CD4-positive, CD25-positive, alpha-beta regulatory T cell (primary cell): ENCODE data around the gene AMZ1. TPM values are rescaled to one million over a fixed set of nuclear protein-coding genes. Genes with fewer than 3 reads are reported as not detected.
"Not testable (repeated sequence)": the region's sequence is repeated elsewhere in the genome, so short reads cannot be mapped to it uniquely, and the experiment has no call there.

Source experiments
- ATAC-seq, 2 donors: fragments of 150-1000 bp; cut with Tn5 transposase; one replicate each; pipeline ENCODE4 v1.10.0; 2021; ENCODE audit warnings: low read depth in 2 of 2, moderate number of reproducible peaks in 2 of 2, moderate library complexity in 1 of 2
- DNase-seq, 3 donors: peaks; one replicate each; pipeline versions ENCODE4 v3.0.0 to v3.0.0-alpha.2; 2012 to 2022; ENCODE audit warnings: mixed read lengths in 1 of 3
- H3K27ac ChIP-seq: one replicate; pipeline ENCODE4 v1.7.0; 2013; ENCODE audit warnings: mild to moderate bottlenecking, low read length; ENCODE audit not compliant: insufficient read depth, poor library complexity, severe bottlenecking
- H3K27me3 ChIP-seq: one replicate; pipeline ENCODE4 v1.7.0; 2013; ENCODE audit warnings: low read length; ENCODE audit not compliant: control insufficient read depth, insufficient read depth
- H3K36me3 ChIP-seq: one replicate; pipeline ENCODE4 v1.7.0; 2013; ENCODE audit warnings: mild to moderate bottlenecking, low read length, moderate library complexity; ENCODE audit not compliant: control insufficient read depth, insufficient read depth
- H3K4me1 ChIP-seq: 2 replicates; pipeline ENCODE4 v1.7.0; 2013; ENCODE audit warnings: mild to moderate bottlenecking, low read length; ENCODE audit not compliant: insufficient read depth, control insufficient read depth, poor library complexity, severe bottlenecking
- H3K4me3 ChIP-seq: one replicate; pipeline ENCODE4 v1.7.0; 2013; ENCODE audit warnings: low read depth, mild to moderate bottlenecking, low read length, moderate library complexity
- H3K9me3 ChIP-seq, 2 experiments: 1 replicate in 1 of 2; 2 replicates in 1 of 2; pipeline ENCODE4 v1.7.0; 2013; ENCODE audit warnings: low read length in 2 of 2, mild to moderate bottlenecking in 1 of 2, moderate library complexity in 1 of 2; ENCODE audit not compliant: control insufficient read depth in 2 of 2
- H3K27ac Mint-ChIP-seq, 3 donors: one replicate each; pipeline ENCODE4 v1.8.0; 2020 to 2022; ENCODE audit warnings: mild to moderate bottlenecking in 3 of 3, mixed read lengths in 3 of 3, moderate library complexity in 2 of 3
- H3K27me3 Mint-ChIP-seq: one replicate; pipeline ENCODE4 v1.8.0; 2022; ENCODE audit warnings: mild to moderate bottlenecking, mixed read lengths
- H3K36me3 Mint-ChIP-seq: one replicate; pipeline ENCODE4 v1.8.0; 2020; ENCODE audit warnings: mixed read lengths
- H3K4me1 Mint-ChIP-seq, 4 donors: one replicate each; pipeline ENCODE4 v1.8.0; 2020 to 2022; ENCODE audit warnings: mixed read lengths in 4 of 4, mild to moderate bottlenecking in 1 of 4
- H3K4me3 Mint-ChIP-seq, 4 donors: one replicate each; pipeline ENCODE4 v1.8.0; 2020 to 2022; ENCODE audit warnings: mild to moderate bottlenecking in 4 of 4, mixed read lengths in 4 of 4, moderate library complexity in 3 of 4
- H3K9me3 Mint-ChIP-seq, 7 donors: one replicate each; pipeline ENCODE4 v1.8.0; 2020 to 2022; ENCODE audit warnings: mixed read lengths in 7 of 7, mild to moderate bottlenecking in 3 of 7, moderate library complexity in 2 of 7
- polyA plus RNA-seq, 4 donors: library from polyadenylated mRNA; unstranded; fragments of 300-500 nt; fragmentation: Illumina TruSeq; gene quantifications; one replicate each; pipeline ENCODE4 v1.2.3, GENCODE V29; 2021
- total RNA-seq: library from RNA; stranded (reverse); gene quantifications from one replicate; pipeline ENCODE4 v1.2.3, GENCODE V29; 2022

Gene AMZ1
- total and polyA plus RNA-seq, 5 donors from 2014 or later, result 0.43 to 1.8 (median 0.64) TPM

DNA sequence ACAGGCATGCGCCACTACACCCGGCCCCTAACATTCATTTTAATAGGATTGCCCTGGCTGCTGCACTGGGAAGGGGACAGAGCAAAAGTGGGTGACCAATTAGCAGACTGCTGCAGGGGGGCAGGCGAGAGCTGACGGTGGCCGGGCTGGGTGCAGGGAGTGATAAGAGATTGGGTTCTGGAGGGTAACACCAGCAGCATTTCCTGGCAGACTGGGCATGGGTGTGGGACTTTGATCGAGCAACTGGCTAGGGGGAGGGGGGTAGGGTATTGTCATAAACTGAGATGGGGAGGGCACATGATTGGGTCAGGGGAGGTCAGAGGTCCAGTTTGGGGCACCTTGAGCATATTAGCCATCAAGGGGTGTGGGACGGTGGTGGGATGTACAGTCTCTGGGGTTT is 20.2 kb upstream of the AMZ1 start:
- DNase-seq (no peak), ATAC-seq (no peak)
- Mint-ChIP-seq H3K4me1 (peaks cover 0 to 11% (median 5%) of the 10 kb centered on the region in 4 donors), H3K36me3 (no peaks in the 10 kb centered on the region), H3K9me3 (no peaks in the 10 kb centered on the region), H3K27me3 (peaks cover 13% of the 10 kb centered on the region), H3K27ac (no peak overlapping the region), H3K4me3 (no peak overlapping the region)
- no peaks in the 10 kb centered on the region for H3K36me3 ChIP-seq
- H3K27me3 ChIP-seq, result no peaks in the 10 kb centered on the region
- peaks cover 9% of the 10 kb centered on the region for H3K4me1 ChIP-seq
- H3K9me3 ChIP-seq, result no peaks in the 10 kb centered on the region
- H3K4me3 ChIP-seq, result no peak overlapping the region
- no peak overlapping the region for H3K27ac ChIP-seq

DNA sequence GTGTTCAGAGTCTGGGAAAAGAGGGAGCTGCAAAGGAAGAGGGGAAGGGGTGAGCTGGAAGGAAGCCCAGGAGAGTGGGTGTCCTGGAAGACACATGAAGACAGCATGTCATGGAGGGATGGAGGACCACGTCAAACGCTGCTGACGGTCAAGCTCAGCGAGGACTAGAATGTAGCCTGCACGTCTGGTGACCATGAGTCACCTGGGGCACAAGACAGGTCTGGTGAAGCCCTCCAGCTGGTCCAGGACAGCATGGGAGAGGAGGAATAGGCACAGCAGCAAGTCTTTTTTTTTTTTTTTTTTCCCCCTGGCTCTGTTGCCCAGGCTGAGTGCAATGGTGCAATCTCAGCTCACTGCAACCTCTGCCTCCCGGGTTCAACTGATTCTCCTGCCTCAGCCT is 19.6 kb upstream of the AMZ1 start:
- Histone ChIP-seq H3K4me3 (no peak overlapping the region), H3K9me3 (no peaks in the 10 kb centered on the region), H3K27ac (no peak overlapping the region), H3K36me3 (no peaks in the 10 kb centered on the region), H3K27me3 (no peaks in the 10 kb centered on the region), H3K4me1 (peaks cover 9% of the 10 kb centered on the region)
- peaks cover 14% of the 10 kb centered on the region for H3K27me3 Mint-ChIP-seq
- peaks cover 0 to 11% (median 5%) of the 10 kb centered on the region in 4 donors for H3K4me1 Mint-ChIP-seq
- ATAC-seq, result no peak
- DNase-seq, result no peak
- no peak overlapping the region for H3K27ac Mint-ChIP-seq
- no peak overlapping the region for H3K4me3 Mint-ChIP-seq
- no peaks in the 10 kb centered on the region for H3K9me3 Mint-ChIP-seq
- no peaks in the 10 kb centered on the region for H3K36me3 Mint-ChIP-seq

DNA sequence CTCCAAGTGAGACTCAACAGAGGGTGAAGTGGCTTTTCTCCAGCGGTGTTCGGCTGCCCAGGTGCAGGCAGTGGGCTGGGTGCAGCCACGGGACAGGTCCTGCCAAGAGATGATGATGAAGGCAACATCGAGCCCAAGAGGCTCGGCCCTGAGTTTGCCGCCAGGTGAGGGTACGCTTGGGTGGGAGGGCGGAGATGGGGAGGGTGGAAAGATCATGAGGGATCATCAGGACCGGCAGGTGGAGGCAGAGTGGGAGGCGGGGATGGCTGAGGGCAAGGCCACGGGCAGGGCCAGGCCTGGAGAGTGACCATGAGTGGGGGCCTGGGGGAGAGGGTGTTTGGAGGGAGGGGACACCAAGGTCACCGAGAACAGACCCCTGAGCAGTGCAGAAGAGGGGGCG is 17.8 kb upstream of the AMZ1 start:
- H3K9me3 Mint-ChIP-seq, result no peaks in the 10 kb centered on the region
- no peak for DNase-seq
- ATAC-seq, result no peak
- peak overlapping the region in 1 of 3 donors; percentile 64 for H3K27ac Mint-ChIP-seq
- peaks cover 0 to 11% (median 5%) of the 10 kb centered on the region in 4 donors for H3K4me1 Mint-ChIP-seq
- H3K4me3 ChIP-seq, result no peak overlapping the region
- peaks cover 14% of the 10 kb centered on the region for H3K27me3 Mint-ChIP-seq
- H3K36me3 Mint-ChIP-seq, result no peaks in the 10 kb centered on the region
- H3K9me3 ChIP-seq, result no peaks in the 10 kb centered on the region
- no peaks in the 10 kb centered on the region for H3K27me3 ChIP-seq
- H3K36me3 ChIP-seq, result no peaks in the 10 kb centered on the region
- no peak overlapping the region for H3K27ac ChIP-seq
- peaks cover 9% of the 10 kb centered on the region for H3K4me1 ChIP-seq
- H3K4me3 Mint-ChIP-seq, result no peak overlapping the region

DNA sequence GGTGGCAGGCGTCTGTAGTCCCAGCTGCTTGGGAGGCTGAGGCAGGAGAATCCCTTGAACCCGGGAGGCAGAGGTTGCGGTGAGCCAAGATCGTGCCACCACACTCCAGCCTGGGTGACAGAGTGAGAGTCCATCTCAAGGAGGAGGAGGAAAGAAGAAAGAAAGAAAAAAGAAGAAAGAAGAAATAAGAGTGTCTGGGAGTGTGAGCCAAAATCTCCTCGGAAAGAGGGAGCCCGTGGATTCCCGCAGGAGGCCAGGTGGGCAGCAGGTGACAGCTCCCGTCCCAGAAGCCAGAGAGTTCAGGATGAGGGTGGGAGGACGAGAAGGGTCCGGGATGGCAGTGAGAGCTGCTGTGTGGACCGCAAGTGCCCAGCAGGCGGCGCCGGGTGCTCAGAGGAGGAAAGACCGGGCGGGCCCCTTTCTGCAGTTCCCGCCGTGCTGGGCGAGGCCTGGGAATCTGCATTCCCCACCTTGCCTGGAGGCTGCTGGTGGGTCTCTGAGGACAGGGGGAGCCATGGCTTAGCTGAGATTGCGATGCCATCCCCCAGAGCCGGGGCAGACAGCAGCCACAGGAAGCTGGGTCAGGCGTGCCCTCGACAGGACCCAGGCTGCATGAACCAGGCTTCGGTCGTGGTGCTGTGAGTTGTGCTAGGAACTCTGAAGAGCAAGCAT is 17.1 kb upstream of the AMZ1 start:
- ATAC-seq (peak; percentile 75 to 86), DNase-seq (peak; percentile 45 to 71 (median 61))
- Mint-ChIP-seq H3K4me1 (peaks cover 0 to 11% (median 5%) of the 10 kb centered on the region in 4 donors), H3K27me3 (peaks cover 14% of the 10 kb centered on the region), H3K36me3 (no peaks in the 10 kb centered on the region), H3K9me3 (no peaks in the 10 kb centered on the region), H3K27ac (peak overlapping the region in 1 of 3 donors; percentile 64), H3K4me3 (peak overlapping the region in 2 of 4 donors; percentile 70 to 74)
- Histone ChIP-seq H3K27ac (no peak overlapping the region), H3K36me3 (no peaks in the 10 kb centered on the region), H3K4me1 (peaks cover 9% of the 10 kb centered on the region), H3K4me3 (no peak overlapping the region), H3K27me3 (no peaks in the 10 kb centered on the region), H3K9me3 (no peaks in the 10 kb centered on the region)

DNA sequence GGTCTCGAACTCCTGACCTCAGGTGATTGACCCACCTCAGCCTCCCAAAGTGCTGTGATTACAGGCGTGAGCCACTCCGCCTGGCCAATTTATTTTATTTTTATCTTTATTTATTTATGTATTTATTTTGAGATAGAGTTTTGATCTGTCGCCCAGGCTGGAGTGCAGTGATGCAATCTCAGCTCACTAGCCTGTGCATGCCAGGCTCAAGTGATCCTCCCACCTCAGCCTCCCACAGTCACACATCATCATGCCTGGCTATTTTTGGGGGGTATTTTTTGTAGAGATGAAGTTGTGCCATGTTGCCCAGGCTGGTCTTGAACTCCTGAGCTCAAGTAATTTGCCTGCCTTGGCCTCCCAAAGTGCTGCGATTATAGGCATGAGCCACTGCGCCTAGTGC is 14.8 kb upstream of the AMZ1 start:
- H3K4me1 ChIP-seq, H3K36me3 Mint-ChIP-seq, H3K27ac Mint-ChIP-seq, H3K27me3 Mint-ChIP-seq, H3K27ac ChIP-seq, H3K9me3 ChIP-seq, H3K27me3 ChIP-seq, ATAC-seq, H3K9me3 Mint-ChIP-seq, H3K4me3 ChIP-seq, DNase-seq, H3K4me3 Mint-ChIP-seq, H3K36me3 ChIP-seq: not testable (repeated sequence)
- H3K4me1 Mint-ChIP-seq, result peaks cover 0 to 11% (median 5%) of the 10 kb centered on the region in 4 donors

DNA sequence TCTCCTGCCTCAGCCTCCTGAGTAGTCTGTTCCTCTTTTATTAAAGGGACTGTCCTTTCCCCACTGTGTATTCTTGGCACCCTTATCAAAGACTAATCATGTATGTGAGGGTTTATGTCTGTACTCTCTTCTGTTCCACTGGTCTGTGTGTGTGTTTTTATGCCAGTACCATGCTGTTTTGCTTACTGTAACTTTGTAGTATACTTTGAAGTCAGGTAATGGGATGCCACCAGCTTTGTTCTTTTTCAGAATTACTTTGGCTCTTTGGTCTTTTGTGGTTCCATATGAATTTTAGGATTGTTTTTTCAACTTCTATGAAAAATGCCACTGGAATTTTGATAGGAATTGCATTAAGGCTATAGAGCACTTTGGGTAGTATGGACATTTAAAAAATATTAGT is 14.1 kb upstream of the AMZ1 start:
- peaks cover 9% of the 10 kb centered on the region for H3K4me1 ChIP-seq
- no peak overlapping the region for H3K4me3 ChIP-seq
- H3K9me3 ChIP-seq, result no peaks in the 10 kb centered on the region
- H3K27ac ChIP-seq, result no peak overlapping the region
- DNase-seq (no peak), ATAC-seq (no peak)
- no peaks in the 10 kb centered on the region for H3K36me3 ChIP-seq
- Mint-ChIP-seq H3K9me3 (no peaks in the 10 kb centered on the region), H3K27me3 (peaks cover 5% of the 10 kb centered on the region), H3K27ac (no peak overlapping the region), H3K4me1 (peaks cover 0 to 11% (median 5%) of the 10 kb centered on the region in 4 donors), H3K4me3 (no peak overlapping the region), H3K36me3 (no peaks in the 10 kb centered on the region)
- H3K27me3 ChIP-seq, result no peaks in the 10 kb centered on the region

DNA sequence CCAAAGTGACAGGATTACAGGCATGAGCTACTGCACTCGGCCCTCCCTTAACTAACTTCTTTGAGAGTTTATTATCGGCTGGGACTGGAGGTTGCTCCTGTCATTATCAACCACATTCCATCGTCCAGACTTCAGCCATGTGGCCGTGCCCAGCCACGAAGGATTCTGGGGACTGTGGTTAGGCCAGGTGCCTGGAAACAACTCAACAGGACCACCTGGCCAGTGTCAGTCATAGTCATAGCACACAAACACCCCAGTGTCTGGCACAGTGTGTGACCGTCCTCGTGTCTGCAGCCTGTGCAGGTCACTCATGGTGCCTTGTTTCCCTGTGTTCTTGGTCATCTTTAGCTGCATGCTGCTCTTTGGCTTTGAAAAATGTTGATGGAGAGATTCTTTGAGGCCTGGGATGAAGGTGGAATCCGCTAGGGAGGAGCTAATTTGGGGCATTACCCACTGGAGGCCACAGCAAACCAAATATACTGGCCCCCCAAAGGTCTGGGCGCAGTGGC is 12.7 kb upstream of the AMZ1 start:
- no peak for DNase-seq
- Mint-ChIP-seq H3K27me3 (peaks cover 5% of the 10 kb centered on the region), H3K9me3 (peaks cover 0 to 1% (median 0%) of the 10 kb centered on the region in 7 donors), H3K27ac (no peak overlapping the region), H3K4me1 (peaks cover 0 to 9% (median 4%) of the 10 kb centered on the region in 4 donors), H3K36me3 (no peaks in the 10 kb centered on the region), H3K4me3 (no peak overlapping the region)
- Histone ChIP-seq H3K36me3 (no peaks in the 10 kb centered on the region), H3K4me3 (no peak overlapping the region), H3K9me3 (no peaks in the 10 kb centered on the region), H3K4me1 (peaks cover 9% of the 10 kb centered on the region), H3K27me3 (no peaks in the 10 kb centered on the region), H3K27ac (no peak overlapping the region)
- ATAC-seq, result no peak

DNA sequence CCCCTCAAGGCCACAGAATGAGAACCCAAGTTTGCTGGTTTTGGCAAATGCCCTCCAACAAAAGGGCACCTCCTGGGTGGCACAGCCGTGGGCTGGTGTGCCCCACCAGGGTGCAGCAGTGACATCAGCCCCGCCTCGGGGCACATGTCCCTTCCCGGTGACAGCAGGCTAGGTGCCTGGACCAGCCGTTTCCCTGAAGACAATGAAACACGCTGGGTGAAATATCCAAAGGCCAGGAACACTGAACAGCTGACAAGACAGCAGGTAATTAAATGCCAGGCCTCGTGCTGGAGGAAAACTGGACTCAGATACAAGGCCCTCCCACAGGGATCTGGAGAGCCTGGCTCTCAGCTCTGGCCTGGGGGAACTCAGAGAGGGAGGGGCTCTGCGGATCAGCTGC is 11.4 kb upstream of the AMZ1 start:
- not testable (repeated sequence) for H3K4me1 ChIP-seq, H3K27ac ChIP-seq, H3K9me3 Mint-ChIP-seq, H3K27me3 ChIP-seq, ATAC-seq, DNase-seq, H3K27ac Mint-ChIP-seq, H3K36me3 ChIP-seq, H3K36me3 Mint-ChIP-seq, H3K9me3 ChIP-seq, H3K4me3 ChIP-seq, H3K4me3 Mint-ChIP-seq, H3K27me3 Mint-ChIP-seq, H3K4me1 Mint-ChIP-seq
